Sigmoid colon (tissue), 7 donors: ENCODE data around the gene CYBC1. TPM values are rescaled to one million over a fixed set of nuclear protein-coding genes. Genes with fewer than 3 reads are reported as not detected.

Source experiments
- DNase-seq: peaks from one replicate; pipeline ENCODE4 v3.0.0-alpha.2; 2019
- H3K27ac ChIP-seq, 4 donors: fragments of 200-600 bp; sonication (generic); one replicate each; pipeline ENCODE4 v1.5.1; 2016 to 2019; ENCODE audit warnings: mild to moderate bottlenecking in 1 of 4
- H3K27me3 ChIP-seq, 3 donors: fragments of 200-600 bp; sonication (generic); one replicate each; pipeline ENCODE4 v1.5.1; 2019; ENCODE audit warnings: mild to moderate bottlenecking in 1 of 3
- H3K36me3 ChIP-seq, 4 donors: fragments of 200-600 bp; sonication (generic); one replicate each; pipeline ENCODE4 v1.5.1; 2016 to 2019
- H3K4me1 ChIP-seq, 4 donors: fragments of 200-600 bp; sonication (generic); one replicate each; pipeline ENCODE4 v1.5.1; 2017 to 2019
- H3K4me3 ChIP-seq, 4 donors: fragments of 200-600 bp; sonication (generic); one replicate each; pipeline ENCODE4 v1.5.1; 2017 to 2019; ENCODE audit warnings: mild to moderate bottlenecking in 2 of 4, moderate library complexity in 1 of 4
- H3K9me3 ChIP-seq, 4 donors: fragments of 200-600 bp in 3 of 4; sonication (generic) in 3 of 4; one replicate each; pipeline versions ENCODE4 v1.5.1 to v1.6.1; 2013 to 2019
- CTCF ChIP-seq, 4 experiments: fragments of 450-650 bp in 3 of 4; fragments of 200-600 bp in 1 of 4; IDR thresholded peaks; one replicate each; pipeline ENCODE4 v1.5.1; 2016 to 2019; ENCODE audit warnings: antibody characterized with exemption in 4 of 4, mild to moderate bottlenecking in 3 of 4, moderate library complexity in 2 of 4
- EP300 ChIP-seq, 4 donors: sonication (generic); formaldehyde crosslinking; IDR thresholded peaks; one replicate each; pipeline ENCODE4 v1.6.1; 2017; ENCODE audit warnings: antibody characterized with exemption in 4 of 4
- POLR2A ChIP-seq, 2 donors: fragments of 450-650 bp; IDR thresholded peaks; one replicate each; pipeline ENCODE4 v1.6.1; 2016; ENCODE audit warnings: antibody characterized with exemption in 2 of 2, mild to moderate bottlenecking in 2 of 2, moderate library complexity in 2 of 2
- POLR2AphosphoS5 ChIP-seq, 4 donors: sonication (generic); formaldehyde crosslinking; IDR thresholded peaks; one replicate each; pipeline ENCODE4 v1.6.1; 2017; ENCODE audit warnings: antibody characterized with exemption in 4 of 4
- WGBS, 2 donors: extraction: QIAGEN DNeasy Blood & Tissue Kit; methylation state at CpG; one replicate each; pipeline ENCODE4 v1.1.7; 2013; 5-methylcytosine and 5-hydroxymethylcytosine counted together
- intact Hi-C: fragments of 100-400 bp; cut with DNase I; formaldehyde crosslinking; loops from one replicate; pipeline ENCODE4 v1.15.1; 2023
- polyA plus RNA-seq, 3 donors: library from polyadenylated mRNA; stranded (reverse); fragments of 200-250 nt; gene quantifications; one replicate each; pipeline ENCODE4 v1.2.3, GENCODE V29; 2013
- total RNA-seq, 4 donors: library from RNA; depleted of rRNA; stranded (reverse); fragments of >200 nt; gene quantifications; one replicate each; pipeline ENCODE4 v1.1.0, GENCODE V29; 2016
- donor health status: healthy with polysubstance abuse.
- donor health status: Bipolar disorder and iron deficiency.
- donor health status: healthy.

CYBC1 gene
- total and polyA plus RNA-seq, 7 donors, result 22.8 to 116 (median 39.9) TPM

GRCh38 chr17:82411396-82412053, 39.0 kb downstream of the CYBC1 start:
- Histone ChIP-seq H3K27me3 (no peaks in the 10 kb centered on the region), H3K4me3 (no peak overlapping the region), H3K27ac (no peak overlapping the region), H3K9me3 (no peaks in the 10 kb centered on the region), H3K36me3 (peaks cover 0 to 25% (median 0%) of the 10 kb centered on the region in 4 donors), H3K4me1 (peaks cover 0 to 8% (median 2%) of the 10 kb centered on the region in 4 donors)
- DNase-seq, result no peak
- 94% methylated on average over 24 of the region's 24 CpGs for whole genome bisulfite sequencing, 2 donors
- no peak for TF ChIP-seq POLR2A (IDR thresholded peaks at IDR 0.05)
- no peak for TF ChIP-seq CTCF (IDR thresholded peaks at IDR 0.05)
- TF ChIP-seq POLR2AphosphoS5 (IDR thresholded peaks at IDR 0.05), result no peak
- TF ChIP-seq EP300 (IDR thresholded peaks at IDR 0.05), result no peak
- intact Hi-C loops, result loop anchor here (10.0 kb wide), 1 partner anchor 207 kb away; no protein-coding TSS in a partner anchor

GRCh38 chr17:82410014-82410716, 40.4 kb downstream of the CYBC1 start:
- peaks cover 0 to 30% (median 0%) of the 10 kb centered on the region in 4 donors for H3K36me3 ChIP-seq

GRCh38 chr17:82408938-82409318, 41.6 kb downstream of the CYBC1 start:
- Histone ChIP-seq H3K36me3 (peaks cover 0 to 36% (median 4%) of the 10 kb centered on the region in 4 donors), H3K27me3 (no peaks in the 10 kb centered on the region), H3K9me3 (no peaks in the 10 kb centered on the region), H3K4me3 (no peak overlapping the region), H3K4me1 (no peaks in the 10 kb centered on the region), H3K27ac (no peak overlapping the region)
- intact Hi-C loops, result no loop called here
- no peak for DNase-seq
- 95 to 96% methylated on average over 21 of the region's 21 CpGs for WGBS, 2 donors
- no peak for TF ChIP-seq CTCF (IDR thresholded peaks at IDR 0.05)
- TF ChIP-seq EP300 (IDR thresholded peaks at IDR 0.05), result no peak
- no peak for TF ChIP-seq POLR2AphosphoS5 (IDR thresholded peaks at IDR 0.05)
- no peak for TF ChIP-seq POLR2A (IDR thresholded peaks at IDR 0.05)

More at GRCh38 chr17:82410014-82410716, 40.4 kb downstream of the CYBC1 start:
- WGBS, 2 donors, result 85 to 96% methylated on average over 14 of the region's 14 CpGs
- H3K4me3 ChIP-seq, result no peak overlapping the region
- H3K27ac ChIP-seq, result no peak overlapping the region
- H3K4me1 ChIP-seq, result peaks cover 0 to 8% (median 2%) of the 10 kb centered on the region in 4 donors
- intact Hi-C loops, result loop anchor here (10.0 kb wide), 1 partner anchor 205 kb away; no protein-coding TSS in a partner anchor
- no peaks in the 10 kb centered on the region for H3K9me3 ChIP-seq
- H3K27me3 ChIP-seq, result no peaks in the 10 kb centered on the region
- no peak for TF ChIP-seq POLR2A (IDR thresholded peaks at IDR 0.05)
- TF ChIP-seq POLR2AphosphoS5 (IDR thresholded peaks at IDR 0.05), result no peak
- TF ChIP-seq EP300 (IDR thresholded peaks at IDR 0.05), result no peak
- TF ChIP-seq CTCF (IDR thresholded peaks at IDR 0.05), result no peak
- DNase-seq, result no peak

DNA sequence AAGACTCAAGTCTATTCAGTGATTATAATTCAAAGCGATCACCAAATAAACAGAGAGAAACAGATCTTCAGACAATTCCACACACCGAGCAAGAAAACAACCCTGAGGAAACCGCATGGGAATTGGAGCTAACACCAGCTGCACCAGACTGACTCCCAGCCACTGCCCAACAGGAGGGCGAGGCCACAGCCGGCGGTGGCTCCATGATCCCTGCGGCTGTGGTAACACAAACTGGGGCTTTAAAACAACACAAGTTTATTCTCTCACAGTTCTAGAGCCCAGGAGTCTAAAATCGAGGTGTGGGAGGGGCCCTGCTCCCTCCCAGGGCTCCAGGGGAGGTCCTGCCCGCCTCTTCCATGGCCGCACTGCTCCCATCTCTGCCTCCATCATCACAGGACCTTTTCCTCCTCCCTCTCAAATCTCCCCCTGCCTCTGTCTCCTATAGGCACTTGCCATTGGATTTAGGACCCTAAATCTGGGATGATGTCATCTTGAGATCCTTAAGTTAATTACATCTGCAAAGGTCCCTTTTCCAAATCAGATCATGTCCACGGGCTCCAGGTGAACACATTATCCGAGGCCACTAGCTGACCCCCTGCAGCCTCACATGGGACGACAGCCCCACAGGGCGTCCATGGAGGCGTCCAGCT, 42.1 kb downstream of the CYBC1 start:
- Histone ChIP-seq H3K27me3 (no peaks in the 10 kb centered on the region), H3K27ac (no peak overlapping the region), H3K4me1 (no peaks in the 10 kb centered on the region), H3K4me3 (no peak overlapping the region), H3K36me3 (peaks cover 0 to 41% (median 9%) of the 10 kb centered on the region in 4 donors), H3K9me3 (no peaks in the 10 kb centered on the region)
- TF ChIP-seq EP300 (IDR thresholded peaks at IDR 0.05) (no peak), POLR2AphosphoS5 (IDR thresholded peaks at IDR 0.05) (no peak), CTCF (IDR thresholded peaks at IDR 0.05) (no peak), POLR2A (IDR thresholded peaks at IDR 0.05) (no peak)
- intact Hi-C loops, result no loop called here
- WGBS, 2 donors, result 90 to 94% methylated on average over 15 of the region's 15 CpGs
- no peak for DNase-seq
